Keratinocyte (primary cell): ENCODE data around the gene TPPP3.

Experiments used
- CTCF ChIP-seq, 3 experiments: IDR thresholded peaks in 1 of 3; conservative IDR thresholded peaks in 1 of 3; optimal IDR thresholded peaks in 1 of 3; 2 replicates in 2 of 3; 3 replicates in 1 of 3; pipeline versions ENCODE3 to v1.5.1; 2011; ENCODE audit warnings: low read length in 3 of 3, mild to moderate bottlenecking in 3 of 3, moderate library complexity in 2 of 3, control low read depth in 1 of 3, inconsistent platforms in 1 of 3; ENCODE audit not compliant: insufficient read depth in 2 of 3; ENCODE audit errors: extremely low read depth in 1 of 3
- EZH2 ChIP-seq: IDR thresholded peaks from one replicate; pipeline ENCODE4 v1.6.1; 2012; ENCODE audit warnings: inconsistent platforms, mild to moderate bottlenecking, low read length, moderate library complexity

- TF ChIP-seq CTCF (optimal IDR thresholded peaks at IDR 0.05 in 1 of 3, IDR thresholded peaks at IDR 0.05 in 1 of 3, conservative IDR thresholded peaks at IDR 0.05 in 1 of 3; ENCODE audit: extremely low read depth in 1 of 3, insufficient read depth in 2 of 3, low read length in 3 of 3) (no peak), EZH2 (no peak)
Measured at GRCh38 chr16:67388191-67388590, 5.1 kb downstream of the TPPP3 start.
